IMR-90 (cell line): ENCODE data around the gene PPP1R14C. TPM values are rescaled to one million over a fixed set of nuclear protein-coding genes. Genes with fewer than 3 reads are reported as not detected.

Experiments used
- ATAC-seq: fragments of 200-7000 bp; cut with Tn5 transposase; 2 replicates; pipeline ENCODE4 v1.9.1; 2020; ENCODE audit warnings: low read depth, mild to moderate bottlenecking, moderate library complexity
- BruUV-seq: library from RNA; stranded (reverse); fragments of 400-500 nt; replicated peaks from 2 replicates; lab custom pipeline; 2021; lab: Mats Ljungman, UMichigan
- CTCF ChIA-PET: fragments of 300-600 bp; formaldehyde crosslinking; extraction: SDS; loops from one replicate; lab custom pipeline; 2021; ENCODE audit warnings: antibody characterized with exemption; lab: Yijun Ruan, JAX
- POLR2A ChIA-PET: fragments of 300-600 bp; sonication (Branson Sonifier 250); formaldehyde crosslinking; loops from one replicate; lab custom pipeline; 2022; ENCODE audit warnings: antibody characterized with exemption; ENCODE audit not compliant: unreplicated experiment; lab: Charles Lee
- DNase-seq: peaks from one replicate; pipeline ENCODE4 v3.0.0; 2013
- H2AFZ ChIP-seq: replicated peaks from 2 replicates; pipeline ENCODE3; 2013; ENCODE audit warnings: low read length, mild to moderate bottlenecking; ENCODE audit not compliant: poor library complexity
- H2AK5ac ChIP-seq: 2 replicates; pipeline ENCODE4 v1.6.1; 2013; ENCODE audit warnings: low read depth, low read length, inconsistent platforms
- H2AK9ac ChIP-seq: replicated peaks from 2 replicates; pipeline ENCODE3; 2013; ENCODE audit warnings: mild to moderate bottlenecking, low read depth, low read length, moderate library complexity; ENCODE audit not compliant: poor library complexity
- H2BK120ac ChIP-seq: 2 replicates; pipeline ENCODE4 v1.6.1; 2013; ENCODE audit warnings: low read depth, low read length, inconsistent platforms
- H2BK15ac ChIP-seq: 3 replicates; pipeline ENCODE4 v1.6.1; 2013; ENCODE audit warnings: low read depth, low read length, inconsistent platforms
- H2BK20ac ChIP-seq: 2 replicates; pipeline ENCODE4 v1.6.1; 2013; ENCODE audit warnings: low read depth, mild to moderate bottlenecking, inconsistent platforms, low read length, moderate library complexity
- H2BK5ac ChIP-seq: 2 replicates; pipeline ENCODE4 v1.6.1; 2013; ENCODE audit warnings: mild to moderate bottlenecking, low read depth, low read length, inconsistent platforms; ENCODE audit not compliant: poor library complexity, severe bottlenecking
- H3K14ac ChIP-seq: replicated peaks from 2 replicates; pipeline ENCODE4 v1.6.1; 2013; ENCODE audit warnings: low read depth, low read length, inconsistent platforms
- H3K18ac ChIP-seq: 2 replicates; pipeline ENCODE4 v1.6.1; 2013; ENCODE audit warnings: low read depth, low read length, control low read depth
- H3K23ac ChIP-seq: 2 replicates; pipeline ENCODE4 v1.6.1; 2013; ENCODE audit warnings: low read depth, low read length, inconsistent platforms
- H3K27ac ChIP-seq: 2 replicates; pipeline ENCODE4 v1.5.1; 2013; ENCODE audit warnings: mild to moderate bottlenecking, control low read depth, low read length; ENCODE audit not compliant: insufficient read depth
- H3K27me3 ChIP-seq: 2 replicates; pipeline ENCODE4 v1.6.1; 2013; ENCODE audit warnings: low read length; ENCODE audit not compliant: control insufficient read depth, insufficient read depth
- H3K36me3 ChIP-seq: 2 replicates; pipeline ENCODE4 v1.6.1; 2013; ENCODE audit warnings: low read length, mixed read lengths; ENCODE audit not compliant: control insufficient read depth, insufficient read depth
- H3K4ac ChIP-seq: 2 replicates; pipeline ENCODE4 v1.6.1; 2013; ENCODE audit warnings: low read depth, low read length, inconsistent platforms
- H3K4me1 ChIP-seq: 2 replicates; pipeline ENCODE4 v1.6.1; 2013; ENCODE audit warnings: low read length, mixed read lengths; ENCODE audit not compliant: control insufficient read depth, insufficient read depth
- H3K4me2 ChIP-seq: 2 replicates; pipeline ENCODE4 v1.6.1; 2013; ENCODE audit warnings: low read depth, mild to moderate bottlenecking, control low read depth, low read length, moderate library complexity
- H3K4me3 ChIP-seq: 2 replicates; pipeline ENCODE4 v1.5.1; 2013; ENCODE audit warnings: low read depth, mild to moderate bottlenecking, control low read depth, low read length, moderate library complexity; ENCODE audit not compliant: insufficient read depth
- H3K56ac ChIP-seq: 2 replicates; pipeline ENCODE4 v1.6.1; 2013; ENCODE audit warnings: low read length, inconsistent platforms; ENCODE audit not compliant: insufficient read depth; ENCODE audit errors: extremely low read depth
- H3K79me1 ChIP-seq, 2 experiments: 2 replicates each; pipeline ENCODE4 v1.6.1; 2013; ENCODE audit warnings: low read length in 2 of 2, inconsistent platforms in 1 of 2, low read depth in 1 of 2
- H3K9ac ChIP-seq: 2 replicates; pipeline ENCODE4 v1.6.1; 2013; ENCODE audit warnings: low read depth, low read length, control low read depth
- H3K9me1 ChIP-seq: 2 replicates; pipeline ENCODE4 v1.6.1; 2013; ENCODE audit warnings: low read length, inconsistent platforms; ENCODE audit not compliant: insufficient read depth
- H3K9me3 ChIP-seq: 2 replicates; pipeline ENCODE4 v1.6.1; 2013; ENCODE audit warnings: low read length; ENCODE audit not compliant: control insufficient read depth, insufficient read depth
- H4K20me1 ChIP-seq: 2 replicates; pipeline ENCODE4 v1.6.1; 2013; ENCODE audit warnings: low read length, inconsistent platforms; ENCODE audit not compliant: insufficient read depth
- H4K5ac ChIP-seq: 2 replicates; pipeline ENCODE4 v1.6.1; 2013; ENCODE audit warnings: mild to moderate bottlenecking, low read depth, low read length, control low read depth
- H4K8ac ChIP-seq, 2 experiments: 2 replicates each; pipeline ENCODE4 v1.6.1; 2013; ENCODE audit warnings: low read depth in 2 of 2, low read length in 2 of 2, control low read depth in 1 of 2, inconsistent platforms in 1 of 2
- H4K91ac ChIP-seq: 2 replicates; pipeline ENCODE4 v1.6.1; 2013; ENCODE audit warnings: low read depth, low read length, inconsistent platforms; ENCODE audit not compliant: insufficient read depth
- CEBPB ChIP-seq: IDR thresholded peaks from 2 replicates; pipeline ENCODE4 v1.6.1; 2012; ENCODE audit warnings: low read depth, low read length, improper control_type of control experiment
- ELK1 ChIP-seq: fragments of 150-350 bp; IDR thresholded peaks from 2 replicates; pipeline ENCODE4 v1.6.1; 2016; ENCODE audit warnings: low read depth, mild to moderate bottlenecking, low read length, moderate library complexity, borderline replicate concordance
- MAFK ChIP-seq: IDR thresholded peaks from 2 replicates; pipeline ENCODE4 v1.6.1; 2012; ENCODE audit warnings: low read depth, low read length, improper control_type of control experiment
- MXI1 ChIP-seq: IDR thresholded peaks from 2 replicates; pipeline ENCODE4 v1.6.1; 2012; ENCODE audit warnings: low read depth, mild to moderate bottlenecking, low read length, moderate library complexity, borderline replicate concordance
- RCOR1 ChIP-seq: IDR thresholded peaks from 2 replicates; pipeline ENCODE4 v1.6.1; 2012; ENCODE audit warnings: mild to moderate bottlenecking, low read length, improper control_type of control experiment; ENCODE audit not compliant: insufficient replicate concordance
- SMC3 ChIP-seq: fragments of 150-350 bp; IDR thresholded peaks from 2 replicates; pipeline ENCODE4 v1.6.1; 2016; ENCODE audit warnings: low read depth, mild to moderate bottlenecking, antibody characterized with exemption, low read length, moderate library complexity
- USF2 ChIP-seq: fragments of 150-350 bp; IDR thresholded peaks from 2 replicates; pipeline ENCODE4 v1.6.1; 2017; ENCODE audit warnings: mild to moderate bottlenecking, antibody characterized with exemption, low read length, low read depth
- WGBS, 2 experiments: methylation state at CpG; one replicate each; pipeline versions ENCODE4 v1.1.5 to v1.1.7; 2013; ENCODE audit warnings: missing lambda C conversion rate in 2 of 2; ENCODE audit not compliant: insufficient read length in 1 of 2; ENCODE audit errors: extremely low coverage in 2 of 2; 5-methylcytosine and 5-hydroxymethylcytosine counted together
- dilution Hi-C: fragments of 300-500 bp; cut with HindIII; formaldehyde crosslinking; loops from one replicate; pipeline ENCODE4 v1.14.3; 2018; ENCODE audit warnings: low sequenced_read_pairs; ENCODE audit not compliant: unreplicated experiment
- in situ Hi-C: fragments of 300-500 bp; cut with MboI; formaldehyde crosslinking; loops from 3 replicates; pipeline ENCODE4 v1.14.3; 2019; ENCODE audit warnings: low sequenced_read_pairs, inconsistent platforms, mixed read lengths
- intact Hi-C: fragments of 100-400 bp; cut with micrococcal nuclease; formaldehyde crosslinking; loops from 2 replicates; pipeline ENCODE4 v1.10.0; 2022
- polyA plus RNA-seq, 3 experiments: library from polyadenylated mRNA; depleted of rRNA; stranded (reverse); fragments of >200 nt; gene quantifications; 2 replicates each; pipeline ENCODE4 v1.2.3, GENCODE V29; 2012; ENCODE audit warnings: low replicate concordance in 1 of 3
- total RNA-seq: library from RNA; depleted of rRNA; stranded (reverse); fragments of >200 nt; gene quantifications from 2 replicates; pipeline ENCODE4 v1.2.3, GENCODE V29; 2012
- TF ChIP-seq, protein P1 (sequence below): conservative IDR thresholded peaks from 2 replicates; pipeline ENCODE4 v1.5.1; 2012; ENCODE audit warnings: mild to moderate bottlenecking, low read depth, low read length, improper control_type of control experiment

PPP1R14C gene
- total and polyA plus RNA-seq, 2 of the 4 experiments (the other 2 are of a cell fraction): not detected

GRCh38 chr6:150149146-150149545, 6.3 kb downstream of the PPP1R14C start:
- Histone ChIP-seq H2AK5ac (no peak overlapping the region), H3K18ac (no peak overlapping the region), H3K79me1 (no peaks in the 10 kb centered on the region), H3K9me3 (no peaks in the 10 kb centered on the region), H2AK9ac (no peak overlapping the region), H3K9me1 (no peaks in the 10 kb centered on the region), H4K5ac (no peak overlapping the region), H2BK20ac (no peak overlapping the region), H2BK15ac (no peak overlapping the region), H4K91ac (no peak overlapping the region), H3K9ac (no peak overlapping the region), H3K4me1 (no peaks in the 10 kb centered on the region), H4K20me1 (no peaks in the 10 kb centered on the region), H2BK5ac (no peak overlapping the region), H2AFZ (no peak overlapping the region), H3K4me2 (no peak overlapping the region), H3K27ac (no peak overlapping the region), H4K8ac (no peak overlapping the region), H3K4me3 (no peak overlapping the region), H3K23ac (no peak overlapping the region), H2BK120ac (no peak overlapping the region), H3K27me3 (peaks cover 37% of the 10 kb centered on the region), H3K4ac (no peak overlapping the region), H3K36me3 (no peaks in the 10 kb centered on the region), H3K14ac (no peak overlapping the region), H3K56ac (no peak overlapping the region)
- dilution Hi-C loops (no loop called here), in situ Hi-C loops (no loop called here), intact Hi-C loops (no loop called here)
- no TSS peak for BruUV-seq
- CTCF ChIA-PET: no interaction called here
- TF ChIP-seq CEBPB (no peak), MAFK (no peak), RCOR1 (no peak), ELK1 (no peak), USF2 (no peak), SMC3 (no peak), MXI1 (no peak)
- TF ChIP-seq, protein P1, sequence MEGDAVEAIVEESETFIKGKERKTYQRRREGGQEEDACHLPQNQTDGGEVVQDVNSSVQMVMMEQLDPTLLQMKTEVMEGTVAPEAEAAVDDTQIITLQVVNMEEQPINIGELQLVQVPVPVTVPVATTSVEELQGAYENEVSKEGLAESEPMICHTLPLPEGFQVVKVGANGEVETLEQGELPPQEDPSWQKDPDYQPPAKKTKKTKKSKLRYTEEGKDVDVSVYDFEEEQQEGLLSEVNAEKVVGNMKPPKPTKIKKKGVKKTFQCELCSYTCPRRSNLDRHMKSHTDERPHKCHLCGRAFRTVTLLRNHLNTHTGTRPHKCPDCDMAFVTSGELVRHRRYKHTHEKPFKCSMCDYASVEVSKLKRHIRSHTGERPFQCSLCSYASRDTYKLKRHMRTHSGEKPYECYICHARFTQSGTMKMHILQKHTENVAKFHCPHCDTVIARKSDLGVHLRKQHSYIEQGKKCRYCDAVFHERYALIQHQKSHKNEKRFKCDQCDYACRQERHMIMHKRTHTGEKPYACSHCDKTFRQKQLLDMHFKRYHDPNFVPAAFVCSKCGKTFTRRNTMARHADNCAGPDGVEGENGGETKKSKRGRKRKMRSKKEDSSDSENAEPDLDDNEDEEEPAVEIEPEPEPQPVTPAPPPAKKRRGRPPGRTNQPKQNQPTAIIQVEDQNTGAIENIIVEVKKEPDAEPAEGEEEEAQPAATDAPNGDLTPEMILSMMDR: no peak
- ATAC-seq (no peak), DNase-seq (no peak)
- WGBS, 2 experiments: no CpG with 5 or more reads among the region's 6 CpGs
- POLR2A ChIA-PET: no interaction called here
